GM12878 (cell line): ENCODE measurements around the gene C8B. TPM values are rescaled to one million over a fixed set of nuclear protein-coding genes. Genes with fewer than 3 reads are reported as not detected.

Experiments
- ATAC-seq: fragments of 200-7000 bp; cut with Tn5 transposase; 3 replicates; pipeline ENCODE4 v1.9.1; 2020; ENCODE audit warnings: mild to moderate bottlenecking, moderate library complexity
- BruUV-seq: library from RNA; stranded (reverse); fragments of 400-500 nt; replicated peaks from 2 replicates; lab custom pipeline; 2021; lab: Mats Ljungman, UMichigan
- CTCF ChIA-PET: fragments of 300-600 bp; sonication (Branson Sonifier 250); formaldehyde crosslinking; extraction: SDS; loops from one replicate; lab custom pipeline; 2021; ENCODE audit warnings: inconsistent platforms; lab: Yijun Ruan, JAX
- POLR2A ChIA-PET: fragments of 350-600 bp; formaldehyde crosslinking; extraction: SDS; loops from one replicate; lab custom pipeline; 2021; ENCODE audit warnings: inconsistent platforms; lab: Charles Lee
- RAD21 ChIA-PET: fragments of 300-600 bp; sonication (Branson Sonifier 250); formaldehyde crosslinking; loops from one replicate; lab custom pipeline; 2023; ENCODE audit warnings: antibody characterized with exemption; ENCODE audit not compliant: unreplicated experiment; lab: Charles Lee
- SMC1A ChIA-PET: fragments of 300-600 bp; sonication (Branson Sonifier 250); formaldehyde crosslinking; loops from one replicate; lab custom pipeline; 2023; ENCODE audit not compliant: unreplicated experiment, uncharacterized antibody; lab: Charles Lee
- DNase-seq: peaks from one replicate; pipeline ENCODE4 v3.0.0-alpha.2; 2011; ENCODE audit warnings: low read depth, low spot score
- FAIRE-seq: peaks from 3 replicates; lab custom pipeline; 2011; peaks lifted over from hg19 to GRCh38; lab: Jason Lieb, UNC
- H2AFZ ChIP-seq: 2 replicates; pipeline ENCODE4 v1.6.0; 2011; ENCODE audit warnings: low read depth, low read length, control low read depth; ENCODE audit not compliant: control insufficient read depth
- H3K27ac ChIP-seq: 2 replicates; pipeline ENCODE4 v1.5.1; 2011; ENCODE audit warnings: control low read depth; ENCODE audit not compliant: control insufficient read depth, insufficient read depth
- H3K27me3 ChIP-seq, 2 experiments: replicated peaks in 1 of 2; 2 replicates each; pipeline versions ENCODE4 v1.6.0 to v1.6.1; 2011; ENCODE audit warnings: low read length in 1 of 2; ENCODE audit not compliant: control insufficient read depth in 2 of 2, insufficient read depth in 2 of 2
- H3K36me3 ChIP-seq, 2 experiments: 2 replicates each; pipeline ENCODE4 v1.5.1; 2011; ENCODE audit warnings: low read length in 1 of 2; ENCODE audit not compliant: control insufficient read depth in 2 of 2, insufficient read depth in 2 of 2
- H3K4me1 ChIP-seq: 2 replicates; pipeline ENCODE4 v1.6.1; 2011; ENCODE audit warnings: mild to moderate bottlenecking, low read length, moderate library complexity, mixed read lengths; ENCODE audit not compliant: control insufficient read depth, insufficient read depth
- H3K4me2 ChIP-seq: 2 replicates; pipeline ENCODE4 v1.6.0; 2011; ENCODE audit warnings: control low read depth; ENCODE audit not compliant: control insufficient read depth, insufficient read depth
- H3K4me3 ChIP-seq: fragments of 200-600 bp; sonication (generic); 2 replicates; pipeline ENCODE4 v1.5.1; 2016
- H3K79me2 ChIP-seq: 2 replicates; pipeline ENCODE4 v1.6.0; 2011; ENCODE audit warnings: low read length; ENCODE audit not compliant: control insufficient read depth, insufficient read depth
- H3K9ac ChIP-seq: 2 replicates; pipeline ENCODE4 v1.8.0; 2011; ENCODE audit warnings: low read length, control low read depth, mixed read lengths; ENCODE audit not compliant: control insufficient read depth, insufficient read depth
- H3K9me3 ChIP-seq: replicated peaks from 3 replicates; pipeline ENCODE4 v1.5.1; 2011; ENCODE audit warnings: mild to moderate bottlenecking, low read length; ENCODE audit not compliant: control insufficient read depth, insufficient read depth
- H4K20me1 ChIP-seq: 2 replicates; pipeline ENCODE4 v1.6.0; 2011; ENCODE audit not compliant: control insufficient read depth, insufficient read depth
- BCL3 ChIP-seq: IDR thresholded peaks from 2 replicates; pipeline ENCODE4 v1.6.1; 2011; ENCODE audit warnings: borderline replicate concordance, low read depth, mild to moderate bottlenecking, moderate library complexity, low read length; ENCODE audit not compliant: insufficient read depth, poor library complexity, severe bottlenecking
- CREB1 ChIP-seq: IDR thresholded peaks from 2 replicates; pipeline ENCODE4 v1.6.1; 2012; ENCODE audit warnings: low read depth, mild to moderate bottlenecking, inconsistent platforms
- ELK1 ChIP-seq: IDR thresholded peaks from 2 replicates; pipeline ENCODE4 v1.6.1; 2012; ENCODE audit warnings: low read depth, low read length, improper control_type of control experiment
- KAT2A ChIP-seq: conservative IDR thresholded peaks from 2 replicates; pipeline ENCODE4 v1.6.1; 2011; ENCODE audit warnings: low read depth, low read length; ENCODE audit not compliant: control insufficient read depth
- MEF2A ChIP-seq: IDR thresholded peaks from 2 replicates; pipeline ENCODE4 v1.6.1; 2011; ENCODE audit warnings: low read depth, mild to moderate bottlenecking, low read length, moderate library complexity; ENCODE audit not compliant: insufficient read depth
- NR2C1 ChIP-seq: fragments of 450-650 bp; IDR thresholded peaks from 2 replicates; pipeline ENCODE4 v1.6.1; 2017; ENCODE audit warnings: antibody characterized with exemption, mild to moderate bottlenecking, moderate library complexity
- RELA ChIP-seq: fragments of 450-650 bp; IDR thresholded peaks from 2 replicates; pipeline ENCODE4 v1.8.0; 2014; ENCODE audit warnings: borderline replicate concordance; ENCODE audit not compliant: partially characterized antibody
- YY1 ChIP-seq: IDR thresholded peaks from 2 replicates; pipeline ENCODE4 v1.6.1; 2011; ENCODE audit warnings: low read depth, mild to moderate bottlenecking, low read length
- ZBED1 ChIP-seq: IDR thresholded peaks from 2 replicates; pipeline ENCODE4 v1.6.1; 2016; ENCODE audit warnings: borderline replicate concordance
- WGBS: methylation state at CpG from one replicate; pipeline ENCODE4 v1.1.6; 2016; ENCODE audit warnings: low lambda C conversion rate; ENCODE audit not compliant: insufficient replicate concordance, insufficient coverage; ENCODE audit errors: missing lambda C conversion rate; 5-methylcytosine and 5-hydroxymethylcytosine counted together
- in situ Hi-C: fragments of 300-500 bp; cut with MboI; formaldehyde crosslinking; loops from 9 replicates; pipeline ENCODE4 v1.14.3; 2018; ENCODE audit warnings: mixed read lengths
- intact Hi-C: fragments of 100-400 bp; cut with micrococcal nuclease; formaldehyde crosslinking; loops from one replicate; pipeline ENCODE4 v1.14.2; 2022; ENCODE audit not compliant: unreplicated experiment
- polyA plus RNA-seq, 11 experiments: library from polyadenylated mRNA; depleted of rRNA in 4 of 11; unstranded in 6 of 11; stranded (reverse) in 5 of 11; fragments of >200 nt; fragmentation: Nextera tagmentation in 4 of 11; fragmentation: Illumina TruSeq in 1 of 11; extraction: Ambion mirVana in 4 of 11; extraction: Trizol in 1 of 11; gene quantifications; 1 replicate in 1 of 11; 2 replicates in 10 of 11; pipeline versions ENCODE4 v1.2.1 to v1.2.3, GENCODE V29; 2011 to 2016; ENCODE audit warnings: inconsistent platforms in 2 of 11, missing spikeins in 2 of 11, low read depth in 1 of 11
- total RNA-seq, 4 experiments: library from RNA; depleted of rRNA in 3 of 4; stranded (reverse); fragments of >200 nt in 3 of 4; fragmentation: Illumina TruSeq in 1 of 4; extraction: Trizol in 1 of 4; gene quantifications; 2 replicates each; pipeline versions ENCODE4 v1.2.1 to v1.2.3, GENCODE V29; 2013 to 2021

C8B gene
- total and polyA plus RNA-seq, 10 of the 15 experiments (the other 5 are each of a cell fraction or from before 2014, with no cell fraction given), result not detected

- Histone ChIP-seq H3K9me3 (no peaks in the 10 kb centered on the region), H3K4me1 (no peaks in the 10 kb centered on the region), H3K4me3 (no peak overlapping the region), H2AFZ (no peak overlapping the region), H3K27ac (no peak overlapping the region), H4K20me1 (no peaks in the 10 kb centered on the region), H3K9ac (no peak overlapping the region), H3K4me2 (no peak overlapping the region), H3K79me2 (no peaks in the 10 kb centered on the region), H3K27me3 (no peaks in the 10 kb centered on the region; a peak in 2 of 4 replicates), H3K36me3 (no peaks in the 10 kb centered on the region)
- RAD21 ChIA-PET, result no interaction called here
- in situ Hi-C loops (no loop called here), intact Hi-C loops (no loop called here)
- DNase-seq (no peak), ATAC-seq (no peak), FAIRE-seq (no peak)
- SMC1A ChIA-PET, result interaction anchor here (0.9 kb wide), 1 partner anchor 25 kb away, joined by 3 read pairs; no protein-coding TSS in a partner anchor
- WGBS, result 0% methylated on average over 2 of the region's 2 CpGs
- POLR2A ChIA-PET, result no interaction called here
- CTCF ChIA-PET, result no interaction called here
- no TSS peak for BruUV-seq
- TF ChIP-seq CREB1 (no peak), MEF2A (no peak), KAT2A (no peak), ZBED1 (no peak), YY1 (no peak), ELK1 (no peak)
Observed at GRCh38 chr1:57007948-57008347, 42.1 kb upstream of the C8B start.

GRCh38 chr1:57007472-57007871, 41.7 kb upstream of the C8B start:
- intact Hi-C loops, result no loop called here
- Histone ChIP-seq H2AFZ (no peak overlapping the region), H3K27me3 (no peaks in the 10 kb centered on the region; a peak in 2 of 4 replicates), H4K20me1 (no peaks in the 10 kb centered on the region), H3K9me3 (no peaks in the 10 kb centered on the region), H3K79me2 (no peaks in the 10 kb centered on the region), H3K4me2 (no peak overlapping the region), H3K9ac (no peak overlapping the region), H3K4me3 (no peak overlapping the region), H3K4me1 (no peaks in the 10 kb centered on the region), H3K27ac (no peak overlapping the region), H3K36me3 (no peaks in the 10 kb centered on the region)
- in situ Hi-C loops, result no loop called here
- DNase-seq, result no peak
- ChIA-PET POLR2A (no interaction called here), SMC1A (no interaction called here), CTCF (no interaction called here), RAD21 (no interaction called here)
- no peak for FAIRE-seq
- no TSS peak for BruUV-seq
- no peak for ATAC-seq
- WGBS, result 0% methylated on average over 2 of the region's 2 CpGs
- TF ChIP-seq BCL3, result no peak
- no peak for TF ChIP-seq NR2C1
- TF ChIP-seq RELA, result no peak
